Neural progenitor cell (in vitro differentiated cells): Measurements from ENCODE around the gene HSPA12A.

Source experiments
- CTCF ChIP-seq: fragments of 200-600 bp; sonication (generic); IDR thresholded peaks from 2 replicates; pipeline ENCODE4 v1.5.1; 2017; ENCODE audit warnings: antibody characterized with exemption, mild to moderate bottlenecking
- EZH2 ChIP-seq: fragments of 200-600 bp; sonication (generic); IDR thresholded peaks from 2 replicates; pipeline ENCODE4 v1.6.1; 2017; ENCODE audit warnings: antibody characterized with exemption, mild to moderate bottlenecking, moderate library complexity

GRCh38 chr10:116743266-116744064 lies 1.1 kb upstream of the HSPA12A start:
- no peak for TF ChIP-seq EZH2
- TF ChIP-seq CTCF: no peak
